Activated B cell treated with CpG ODN at 0.5 μM for 24 hours (primary cell): ENCODE data around the gene SPRR4. TPM values are rescaled to one million over a fixed set of nuclear protein-coding genes. Genes with fewer than 3 reads are reported as not detected.
"Not testable (repeated sequence)": the region's sequence is repeated elsewhere in the genome, so short reads cannot be mapped to it uniquely, and the experiment has no call there.

Experiments used
- ATAC-seq: fragments of 200-7000 bp; cut with Tn5 transposase; one replicate; pipeline ENCODE4 v1.10.0; 2021; ENCODE audit warnings: low read depth, mild to moderate bottlenecking, moderate library complexity
- CTCF ChIA-PET: fragments of 350-600 bp; sonication (Branson Sonifier 250); formaldehyde crosslinking; loops from one replicate; lab custom pipeline; 2021; ENCODE audit warnings: antibody characterized with exemption; lab: Charles Lee
- POLR2A ChIA-PET: fragments of 350-600 bp; sonication (Branson Sonifier 250); formaldehyde crosslinking; loops from one replicate; lab custom pipeline; 2021; ENCODE audit warnings: antibody characterized with exemption; lab: Charles Lee
- DNase-seq: peaks from one replicate; pipeline ENCODE4 v3.0.0; 2022
- H3K27ac Mint-ChIP-seq: one replicate; pipeline ENCODE4 v1.8.0; 2020; ENCODE audit warnings: mixed read lengths
- H3K27me3 Mint-ChIP-seq: one replicate; pipeline ENCODE4 v1.8.0; 2021; ENCODE audit warnings: mixed read lengths
- H3K36me3 Mint-ChIP-seq: one replicate; pipeline ENCODE4 v1.8.0; 2021; ENCODE audit warnings: low read depth, mixed read lengths
- H3K4me1 Mint-ChIP-seq: one replicate; pipeline ENCODE4 v1.8.0; 2021; ENCODE audit warnings: mixed read lengths
- H3K4me3 Mint-ChIP-seq: one replicate; pipeline ENCODE4 v1.8.0; 2020; ENCODE audit warnings: mild to moderate bottlenecking, mixed read lengths
- H3K9me3 Mint-ChIP-seq: one replicate; pipeline ENCODE4 v1.8.0; 2020; ENCODE audit warnings: mixed read lengths
- intact Hi-C: fragments of 100-400 bp; cut with micrococcal nuclease; formaldehyde crosslinking; loops from one replicate; pipeline ENCODE4 v1.15.1; 2024
- total RNA-seq: library from RNA; stranded (reverse); gene quantifications from 2 replicates; pipeline ENCODE4 v1.2.3, GENCODE V29; 2022
- TF ChIP-seq, protein P1 (sequence below): fragments of 200-600 bp; IDR thresholded peaks from one replicate; pipeline ENCODE4 v1.8.0; 2022; ENCODE audit warnings: antibody characterized with exemption, mild to moderate bottlenecking

The SPRR4 gene
- total RNA-seq, 1 donor from 2014 or later: not detected

DNA sequence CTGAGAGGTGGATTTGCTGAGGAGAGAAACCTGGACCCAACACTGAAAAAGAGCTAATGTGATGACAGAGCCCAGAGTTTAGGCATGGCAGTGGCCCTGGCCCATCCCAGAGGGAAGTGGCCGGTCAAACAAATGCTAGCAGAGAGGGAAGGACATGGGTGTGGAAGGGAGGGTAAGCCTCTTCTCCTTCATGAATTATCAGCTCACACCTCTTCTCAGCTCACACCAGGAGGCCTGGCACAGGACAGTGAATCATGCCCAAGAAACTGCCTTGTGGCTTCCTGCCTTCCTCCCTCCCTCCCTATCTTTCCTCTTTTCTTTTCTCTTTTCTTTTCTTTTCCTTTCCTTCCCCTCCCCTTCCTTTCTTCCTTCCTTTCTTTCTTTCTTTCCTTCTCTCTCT is 29.8 kb downstream of the SPRR4 start:
- intact Hi-C loops: no loop called here
- ATAC-seq (no peak), DNase-seq (no peak)
- H3K4me3 Mint-ChIP-seq: no peak overlapping the region
- TF ChIP-seq, protein P1, sequence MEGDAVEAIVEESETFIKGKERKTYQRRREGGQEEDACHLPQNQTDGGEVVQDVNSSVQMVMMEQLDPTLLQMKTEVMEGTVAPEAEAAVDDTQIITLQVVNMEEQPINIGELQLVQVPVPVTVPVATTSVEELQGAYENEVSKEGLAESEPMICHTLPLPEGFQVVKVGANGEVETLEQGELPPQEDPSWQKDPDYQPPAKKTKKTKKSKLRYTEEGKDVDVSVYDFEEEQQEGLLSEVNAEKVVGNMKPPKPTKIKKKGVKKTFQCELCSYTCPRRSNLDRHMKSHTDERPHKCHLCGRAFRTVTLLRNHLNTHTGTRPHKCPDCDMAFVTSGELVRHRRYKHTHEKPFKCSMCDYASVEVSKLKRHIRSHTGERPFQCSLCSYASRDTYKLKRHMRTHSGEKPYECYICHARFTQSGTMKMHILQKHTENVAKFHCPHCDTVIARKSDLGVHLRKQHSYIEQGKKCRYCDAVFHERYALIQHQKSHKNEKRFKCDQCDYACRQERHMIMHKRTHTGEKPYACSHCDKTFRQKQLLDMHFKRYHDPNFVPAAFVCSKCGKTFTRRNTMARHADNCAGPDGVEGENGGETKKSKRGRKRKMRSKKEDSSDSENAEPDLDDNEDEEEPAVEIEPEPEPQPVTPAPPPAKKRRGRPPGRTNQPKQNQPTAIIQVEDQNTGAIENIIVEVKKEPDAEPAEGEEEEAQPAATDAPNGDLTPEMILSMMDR: no peak
- CTCF ChIA-PET: no interaction called here
- H3K4me1 Mint-ChIP-seq: no peaks in the 10 kb centered on the region
- POLR2A ChIA-PET: no interaction called here
- peaks cover 4% of the 10 kb centered on the region for H3K9me3 Mint-ChIP-seq
- H3K27me3 Mint-ChIP-seq: peaks cover 16% of the 10 kb centered on the region
- H3K27ac Mint-ChIP-seq: no peak overlapping the region
- no peaks in the 10 kb centered on the region for H3K36me3 Mint-ChIP-seq

DNA sequence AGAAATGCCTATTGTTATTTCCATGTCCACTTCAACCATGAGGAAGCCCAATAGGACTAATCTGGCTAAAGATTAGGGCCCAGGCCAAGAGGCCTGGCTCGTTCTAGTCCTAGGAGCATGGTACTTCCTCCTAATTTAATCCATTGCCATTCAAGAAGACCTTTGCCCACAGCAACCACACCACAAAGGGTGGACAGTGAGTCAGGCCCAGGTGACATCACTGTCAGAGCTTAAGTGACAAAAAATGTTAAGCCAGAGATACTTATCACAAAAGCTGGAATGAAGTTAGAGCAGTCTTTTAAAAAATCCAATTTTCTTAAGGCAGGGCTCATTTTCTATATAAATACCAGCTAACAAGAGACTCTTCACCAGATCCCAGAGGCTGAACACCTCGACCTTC is 30.9 kb downstream of the SPRR4 start, which contains the start of gene SPRR3:
Gene SPRR3, plus strand, starts transcription at position 368 of the 400 bp plus-strand sequence. CDS start 1,272 bp downstream, outside the sequence.
- DNase-seq (no peak), ATAC-seq (no peak)
- H3K27ac Mint-ChIP-seq: no peak within 1 kb of the TSS

DNA sequence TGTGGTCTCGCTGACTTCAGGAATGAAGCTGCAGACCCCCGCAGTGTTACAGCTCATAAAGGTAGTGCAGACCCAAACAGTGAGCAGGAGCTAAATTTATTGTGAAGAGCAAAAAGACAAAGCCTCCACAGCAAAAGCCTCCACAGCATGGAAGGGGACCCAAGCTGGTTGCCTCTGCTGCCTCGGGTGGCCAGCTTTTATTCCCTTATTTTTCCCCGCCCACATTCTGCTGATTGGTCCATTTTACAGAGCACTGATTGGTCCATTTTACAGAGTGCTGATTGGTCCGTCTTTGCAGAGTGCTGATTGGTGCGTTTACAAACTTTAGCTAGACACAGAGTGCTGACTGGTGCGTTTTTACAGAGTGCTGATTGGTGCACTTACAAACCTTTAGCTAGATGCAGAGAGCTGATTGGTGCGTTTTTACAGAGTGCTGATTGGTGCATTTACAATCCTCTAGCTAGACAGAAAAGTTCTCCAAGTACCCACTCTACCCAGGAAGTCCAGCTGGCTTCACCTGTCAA is 40.8 kb downstream of the SPRR4 start:
- H3K4me1 Mint-ChIP-seq, ATAC-seq, H3K4me3 Mint-ChIP-seq, DNase-seq, POLR2A ChIA-PET, H3K36me3 Mint-ChIP-seq, H3K27ac Mint-ChIP-seq, intact Hi-C loops, H3K9me3 Mint-ChIP-seq, CTCF ChIA-PET: not testable (repeated sequence)
- peaks cover 15% of the 10 kb centered on the region for H3K27me3 Mint-ChIP-seq

More for the DNA sequence above, 30.9 kb downstream of the SPRR4 start, which contains the start of gene SPRR3:
- intact Hi-C loops: no loop called here
- no peak within 1 kb of the TSS for H3K4me3 Mint-ChIP-seq
- CTCF ChIA-PET: no interaction called here
- peaks cover 5% of the 10 kb centered on the region for H3K9me3 Mint-ChIP-seq
- TF ChIP-seq, protein P1: no peak
- H3K36me3 Mint-ChIP-seq: no peaks in the 10 kb centered on the region
- POLR2A ChIA-PET: no interaction called here
- H3K4me1 Mint-ChIP-seq: no peaks in the 10 kb centered on the region
- H3K27me3 Mint-ChIP-seq: peaks cover 16% of the 10 kb centered on the region

DNA sequence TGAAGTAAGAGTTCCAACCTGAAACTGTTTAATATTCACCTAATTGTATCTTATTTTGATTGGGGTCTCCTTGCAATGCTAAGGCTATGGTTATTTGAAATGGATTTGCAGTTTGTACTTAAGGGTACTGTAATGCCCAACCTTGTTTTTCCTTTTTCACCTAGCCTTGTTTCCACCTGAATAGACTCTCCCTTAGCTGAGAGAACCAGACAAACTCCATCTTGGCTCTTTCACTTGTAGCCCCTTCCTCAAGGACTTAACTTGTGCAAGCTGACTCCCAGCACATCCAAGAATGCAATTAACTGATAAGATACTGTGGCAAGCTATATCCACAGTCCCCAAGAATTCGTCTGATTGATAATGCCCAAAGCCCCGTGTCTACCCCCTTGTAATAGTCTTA is 51.4 kb downstream of the SPRR4 start:
- DNase-seq, CTCF ChIA-PET, H3K4me1 Mint-ChIP-seq, H3K27ac Mint-ChIP-seq, POLR2A ChIA-PET, ATAC-seq, H3K4me3 Mint-ChIP-seq, H3K36me3 Mint-ChIP-seq, H3K9me3 Mint-ChIP-seq, intact Hi-C loops: not testable (repeated sequence)
- H3K27me3 Mint-ChIP-seq: peaks cover 42% of the 10 kb centered on the region

Other genes with a start within 250 kb of the SPRR4 start
- gene KPRP, start 212.6 kb upstream of the SPRR4 start, total RNA-seq: not detected in 2 replicates
- gene LCE1F, start 195.5 kb upstream of the SPRR4 start, total RNA-seq: not detected in 2 replicates
- not detected in 2 replicates for gene LCE1E, start 184.4 kb upstream of the SPRR4 start, total RNA-seq
- gene LCE1D, start 173.9 kb upstream of the SPRR4 start, total RNA-seq: not detected in 2 replicates
- not detected in 2 replicates for gene LCE1C, start 164.0 kb upstream of the SPRR4 start, total RNA-seq
- gene LCE1B, start 158.7 kb upstream of the SPRR4 start, total RNA-seq: not detected in 2 replicates
- gene LCE1A, start 143.2 kb upstream of the SPRR4 start, total RNA-seq: not detected in 2 replicates
- not detected in 2 replicates for gene LCE6A, start 127.8 kb upstream of the SPRR4 start, total RNA-seq
- not detected in 2 replicates for gene LCE7A, start 110.7 kb upstream of the SPRR4 start, total RNA-seq
- gene SMCP, start 92.3 kb upstream of the SPRR4 start, total RNA-seq: not detected in 2 replicates
- not detected in 2 replicates for gene IVL, start 62.1 kb upstream of the SPRR4 start, total RNA-seq
- not detected in 2 replicates for gene SPRR5, start 23.4 kb upstream of the SPRR4 start, total RNA-seq
- gene SPRR1A, start 13.4 kb downstream of the SPRR4 start, total RNA-seq: not detected in 2 replicates
- not detected in 2 replicates for gene SPRR3, start 31.1 kb downstream of the SPRR4 start, total RNA-seq
- gene SPRR1B, start 60.6 kb downstream of the SPRR4 start, total RNA-seq: not detected in 2 replicates
- not detected in 2 replicates for gene SPRR2D, start 70.5 kb downstream of the SPRR4 start, total RNA-seq
- gene SPRR2A, start 86.9 kb downstream of the SPRR4 start, total RNA-seq: not detected in 2 replicates
- gene SPRR2B, start 101.0 kb downstream of the SPRR4 start, total RNA-seq: not detected in 2 replicates
- gene SPRR2E, start 123.9 kb downstream of the SPRR4 start, total RNA-seq: not detected in 2 replicates
- gene SPRR2F, start 142.9 kb downstream of the SPRR4 start, total RNA-seq: not detected in 2 replicates
- gene SPRR2G, start 180.2 kb downstream of the SPRR4 start, total RNA-seq: not detected in 2 replicates
- not detected in 2 replicates for gene LELP1, start 232.8 kb downstream of the SPRR4 start, total RNA-seq
- gene PRR9, start 246.9 kb downstream of the SPRR4 start, total RNA-seq: not detected in 2 replicates